GM06990 (cell line): ENCODE data around the gene CACNB4.

Source experiments
- DNase-seq: peaks from one replicate; pipeline ENCODE4 v3.0.0-alpha.2; 2011; ENCODE audit not compliant: insufficient read length; ENCODE audit errors: extremely low read depth
- H3K27me3 ChIP-seq: replicated peaks from 2 replicates; pipeline ENCODE4 v1.6.0; 2011; ENCODE audit warnings: low read length; ENCODE audit not compliant: control insufficient read depth, insufficient read depth
- H3K36me3 ChIP-seq: 2 replicates; pipeline ENCODE4 v1.5.1; 2011; ENCODE audit warnings: low read length; ENCODE audit not compliant: control insufficient read depth, insufficient read depth
- H3K4me3 ChIP-seq: replicated peaks from 2 replicates; pipeline ENCODE4 v1.5.1; 2011; ENCODE audit warnings: low read depth, mild to moderate bottlenecking, control low read depth, low read length
- CTCF ChIP-seq: IDR thresholded peaks from 2 replicates; pipeline ENCODE4 v1.5.1; 2011; ENCODE audit warnings: low read length, control low read depth, mild to moderate bottlenecking, inconsistent platforms; ENCODE audit not compliant: insufficient read depth, poor library complexity, severe bottlenecking

The CACNB4 gene

GRCh38 chr2:152098496-152099366 lies at the start of gene CACNB4:
Gene CACNB4 (minus strand): TSS chr2:152099044.
- Histone ChIP-seq H3K4me3 (peak within 1 kb of the TSS; percentile 78), H3K27me3 (no peaks in the 10 kb centered on the region), H3K36me3 (no peaks in the 10 kb centered on the region)
- peak; percentile 62 for DNase-seq
- no peak for TF ChIP-seq CTCF

DNA sequence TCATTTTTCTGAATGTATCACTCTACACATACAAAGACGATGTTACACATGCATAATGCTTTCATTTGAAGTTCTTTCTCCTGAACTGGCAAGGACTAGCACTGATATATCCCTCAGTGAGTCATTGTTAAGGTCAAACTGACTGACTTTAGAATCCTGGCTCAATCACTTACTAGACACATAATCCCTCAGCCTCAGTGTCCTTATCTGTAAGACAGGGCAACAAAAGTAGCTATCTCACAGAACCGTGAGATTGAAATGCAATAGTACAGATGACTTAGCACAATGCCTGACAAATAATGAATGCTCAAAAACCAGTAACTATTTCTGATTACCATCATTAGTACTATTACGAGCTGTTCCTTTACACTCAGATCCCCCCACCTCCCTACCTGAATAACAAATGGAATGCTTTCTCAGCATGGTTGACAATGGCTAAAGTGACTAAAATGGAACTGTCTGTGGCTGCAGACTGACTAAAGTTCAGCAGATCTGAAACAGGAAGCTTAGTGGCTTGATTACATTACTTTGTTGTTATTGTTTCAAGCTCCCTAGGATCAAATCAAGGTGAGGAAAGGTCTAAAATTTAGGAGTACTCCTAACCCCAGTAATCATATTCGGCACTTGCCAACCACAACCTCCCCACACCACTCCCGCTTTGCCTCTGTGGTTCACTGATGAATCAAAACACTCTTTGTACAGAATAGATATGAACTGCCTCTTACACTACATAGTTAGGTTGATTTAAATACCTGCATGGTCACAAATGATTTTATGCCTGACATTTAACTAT lies 35.8 kb upstream of the CACNB4 start:
- TF ChIP-seq CTCF: no peak
- Histone ChIP-seq H3K36me3 (no peaks in the 10 kb centered on the region; the same call in none of the 2 replicates), H3K4me3 (no peak overlapping the region), H3K27me3 (no peaks in the 10 kb centered on the region)
- peak; percentile 9 for DNase-seq

DNA sequence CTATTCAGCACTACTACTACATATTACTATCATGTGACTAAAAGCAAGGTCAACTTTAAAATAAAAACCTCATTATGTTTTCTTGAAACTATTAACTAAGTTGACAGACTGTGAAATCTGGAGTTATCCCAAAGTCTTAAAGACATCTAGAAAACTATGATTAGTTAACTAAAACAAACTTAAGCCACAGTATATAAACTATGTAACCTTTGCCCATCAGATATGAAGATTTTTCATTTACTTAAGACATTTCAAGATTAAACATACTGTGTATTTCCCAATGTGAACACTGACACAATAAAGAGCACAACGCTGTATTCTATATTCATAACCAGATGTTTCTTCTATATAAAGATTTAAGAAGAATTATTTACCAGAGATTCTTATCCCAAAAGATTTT lies 33.5 kb upstream of the CACNB4 start:
- TF ChIP-seq CTCF: no peak
- Histone ChIP-seq H3K36me3 (no peaks in the 10 kb centered on the region; the same call in none of the 2 replicates), H3K27me3 (no peaks in the 10 kb centered on the region), H3K4me3 (no peak overlapping the region)
- DNase-seq: no peak

DNA sequence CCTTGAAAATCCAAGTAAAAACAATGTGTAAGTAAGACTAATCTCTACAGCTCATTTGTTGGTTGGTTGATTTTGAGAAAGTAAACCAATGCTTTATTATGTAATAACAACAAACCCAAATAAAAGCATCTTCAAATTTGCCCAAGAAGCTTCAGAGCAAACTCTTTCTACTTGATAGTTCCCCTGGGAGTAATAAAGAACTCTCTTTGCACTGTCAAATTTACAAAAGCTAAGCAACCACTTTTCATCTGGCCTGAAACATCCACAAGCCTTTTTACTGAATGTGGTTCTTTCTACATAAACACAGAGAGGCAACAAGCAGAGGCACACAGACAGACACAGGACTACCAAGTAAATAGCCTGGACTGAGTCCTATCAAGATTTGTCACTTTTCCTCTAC lies 28.8 kb upstream of the CACNB4 start:
- Histone ChIP-seq H3K4me3 (no peak overlapping the region), H3K27me3 (no peaks in the 10 kb centered on the region), H3K36me3 (peaks cover 4% of the 10 kb centered on the region)
- DNase-seq: no peak
- no peak for TF ChIP-seq CTCF

GRCh38 chr2:152126664-152127063 lies 27.8 kb upstream of the CACNB4 start:
- Histone ChIP-seq H3K36me3 (peaks cover 4% of the 10 kb centered on the region), H3K4me3 (no peak overlapping the region), H3K27me3 (no peaks in the 10 kb centered on the region)
- TF ChIP-seq CTCF: no peak
- DNase-seq: no peak
